ENCODE measurements around the gene CACNA1H. TPM values are rescaled to one million over a fixed set of nuclear protein-coding genes. Genes with fewer than 3 reads are reported as not detected.

The CACNA1H gene
- polyA plus RNA-seq, 3 donors from 2014 or later, result 0.22 TPM; not detected in 2

GRCh38 chr16:1117176-1117900 is 35.6 kb upstream of the CACNA1H start:
- Mint-ChIP-seq H3K9me3 (no peaks in the 10 kb centered on the region), H3K36me3 (no peaks in the 10 kb centered on the region)

GRCh38 chr16:1117926-1118325 is 35.0 kb upstream of the CACNA1H start:
- H3K4me1 Mint-ChIP-seq, result no peaks in the 10 kb centered on the region
- H3K4me3 Mint-ChIP-seq, result no peak overlapping the region
- H3K27ac Mint-ChIP-seq, result no peak overlapping the region
- no peak for DNase-seq
- no peaks in the 10 kb centered on the region for H3K27me3 Mint-ChIP-seq (ENCODE audit: low read depth in 3 of 3)
- no peaks in the 10 kb centered on the region for H3K36me3 Mint-ChIP-seq
- no peaks in the 10 kb centered on the region for H3K9me3 Mint-ChIP-seq

More at GRCh38 chr16:1117176-1117900, 35.6 kb upstream of the CACNA1H start:
- DNase-seq, result no peak
- Mint-ChIP-seq H3K27me3 (ENCODE audit: low read depth in 3 of 3) (no peaks in the 10 kb centered on the region), H3K27ac (no peak overlapping the region), H3K4me3 (no peak overlapping the region), H3K4me1 (no peaks in the 10 kb centered on the region)

DNA sequence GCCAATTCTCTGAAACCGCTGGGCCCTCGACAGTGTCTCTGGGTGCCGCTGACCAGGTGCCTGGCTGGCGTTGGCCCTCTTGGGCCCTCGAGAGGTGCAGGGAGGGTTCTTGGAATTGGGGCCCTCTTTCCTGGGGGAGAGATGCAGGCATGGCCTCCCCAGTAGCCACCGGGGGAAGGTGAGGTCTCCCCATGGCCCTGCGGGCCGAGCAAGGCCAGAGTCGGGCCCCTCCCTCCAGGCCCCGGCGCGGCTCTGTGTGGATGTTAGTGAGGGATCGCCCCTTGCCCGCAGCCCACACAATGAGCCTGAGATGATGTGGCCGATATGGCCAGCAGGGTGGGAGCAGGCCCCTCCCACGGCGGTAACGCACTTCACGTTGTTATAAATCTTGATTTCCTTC is 33.8 kb upstream of the CACNA1H start:
- Mint-ChIP-seq H3K9me3 (no peaks in the 10 kb centered on the region), H3K27me3 (ENCODE audit: low read depth in 3 of 3) (no peaks in the 10 kb centered on the region), H3K27ac (no peak overlapping the region), H3K4me3 (no peak overlapping the region), H3K4me1 (no peaks in the 10 kb centered on the region), H3K36me3 (no peaks in the 10 kb centered on the region)
- no peak for DNase-seq

DNA sequence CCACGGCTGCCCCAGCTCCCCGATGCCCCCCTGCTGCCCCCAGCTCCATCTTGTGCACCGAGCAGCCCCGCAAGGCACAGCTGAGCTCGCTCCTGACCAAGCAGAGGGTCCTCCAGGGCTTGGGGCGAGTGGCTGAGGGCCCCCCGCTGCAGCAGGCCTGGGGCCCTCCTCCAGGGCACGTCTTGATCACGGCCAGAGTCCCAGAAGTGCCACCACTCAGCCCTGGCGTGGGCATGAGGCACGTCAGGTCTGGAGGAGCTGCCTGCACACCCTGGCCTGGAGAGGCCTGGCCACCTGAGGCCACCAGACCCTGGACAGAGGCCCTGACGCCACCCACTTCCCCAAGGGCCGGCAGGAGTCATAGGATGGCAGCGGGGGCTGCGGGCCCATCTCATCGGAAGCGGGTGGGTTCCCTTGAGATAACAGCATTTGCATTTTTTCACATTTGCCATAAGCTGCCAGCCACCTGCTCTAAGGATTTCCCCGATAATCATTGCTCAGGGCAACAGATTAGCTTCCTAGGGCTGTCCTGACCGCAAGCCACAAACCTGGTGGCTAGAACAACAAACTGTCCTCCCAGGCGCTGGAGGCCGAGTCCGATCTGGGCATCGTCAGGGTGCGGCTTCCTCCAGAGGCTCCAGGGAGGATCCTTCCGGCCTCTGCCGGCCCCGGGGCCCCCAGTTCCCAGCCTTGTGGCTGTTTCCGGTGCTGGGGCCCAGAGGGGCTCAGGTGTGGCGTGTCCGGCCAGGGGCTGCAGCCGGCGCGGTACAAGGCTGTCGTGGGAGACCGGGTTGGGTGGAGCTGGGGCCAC is 32.9 kb upstream of the CACNA1H start:
- Mint-ChIP-seq H3K27me3 (ENCODE audit: low read depth in 3 of 3) (no peaks in the 10 kb centered on the region), H3K4me3 (no peak overlapping the region), H3K36me3 (no peaks in the 10 kb centered on the region), H3K9me3 (no peaks in the 10 kb centered on the region), H3K4me1 (no peaks in the 10 kb centered on the region), H3K27ac (no peak overlapping the region)
- no peak for DNase-seq

DNA sequence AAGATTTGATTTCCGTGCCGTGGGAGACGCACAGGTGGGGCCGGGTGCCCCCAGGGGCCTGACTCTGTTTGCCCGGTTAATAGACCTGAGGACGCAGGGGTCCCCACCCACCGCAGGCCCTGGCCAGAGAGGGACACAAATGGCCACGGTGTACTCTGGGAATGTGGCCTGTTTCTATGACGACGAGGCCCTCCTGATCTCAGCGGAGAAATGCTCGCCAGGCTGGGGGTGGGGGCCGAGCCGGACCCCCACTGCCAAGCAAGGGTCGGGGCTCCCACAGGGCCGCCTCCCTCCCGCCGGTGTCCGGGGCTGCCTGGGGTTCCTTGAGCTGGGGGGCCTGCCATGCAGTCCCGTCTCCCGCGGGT is 32.3 kb upstream of the CACNA1H start:
- H3K27ac Mint-ChIP-seq, result no peak overlapping the region
- no peaks in the 10 kb centered on the region for H3K27me3 Mint-ChIP-seq (ENCODE audit: low read depth in 3 of 3)
- H3K4me3 Mint-ChIP-seq, result no peak overlapping the region
- no peaks in the 10 kb centered on the region for H3K9me3 Mint-ChIP-seq
- H3K36me3 Mint-ChIP-seq, result no peaks in the 10 kb centered on the region
- no peak for DNase-seq
- no peaks in the 10 kb centered on the region for H3K4me1 Mint-ChIP-seq

DNA sequence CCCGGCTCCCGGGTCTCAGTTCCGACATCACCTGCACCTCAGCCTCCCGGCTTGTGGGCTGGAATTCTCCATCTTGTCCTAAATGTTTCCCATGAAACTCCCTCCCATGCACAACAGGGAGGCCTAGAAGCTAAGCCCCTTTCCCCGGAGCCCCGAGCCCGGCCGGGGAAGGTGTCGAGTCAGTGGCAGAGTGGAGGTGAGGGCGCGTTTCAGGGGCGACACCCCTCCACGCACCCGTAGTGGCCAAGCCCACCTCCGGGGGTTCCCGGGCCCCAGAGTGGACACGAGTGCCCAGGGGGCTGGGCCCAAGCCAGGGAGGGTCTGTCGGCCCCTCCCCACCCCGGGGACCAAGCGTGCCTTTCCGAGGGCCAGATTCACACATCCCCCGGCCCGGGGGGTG is 31.9 kb upstream of the CACNA1H start:
- Mint-ChIP-seq H3K36me3 (no peaks in the 10 kb centered on the region), H3K4me3 (no peak overlapping the region), H3K4me1 (no peaks in the 10 kb centered on the region)

DNA sequence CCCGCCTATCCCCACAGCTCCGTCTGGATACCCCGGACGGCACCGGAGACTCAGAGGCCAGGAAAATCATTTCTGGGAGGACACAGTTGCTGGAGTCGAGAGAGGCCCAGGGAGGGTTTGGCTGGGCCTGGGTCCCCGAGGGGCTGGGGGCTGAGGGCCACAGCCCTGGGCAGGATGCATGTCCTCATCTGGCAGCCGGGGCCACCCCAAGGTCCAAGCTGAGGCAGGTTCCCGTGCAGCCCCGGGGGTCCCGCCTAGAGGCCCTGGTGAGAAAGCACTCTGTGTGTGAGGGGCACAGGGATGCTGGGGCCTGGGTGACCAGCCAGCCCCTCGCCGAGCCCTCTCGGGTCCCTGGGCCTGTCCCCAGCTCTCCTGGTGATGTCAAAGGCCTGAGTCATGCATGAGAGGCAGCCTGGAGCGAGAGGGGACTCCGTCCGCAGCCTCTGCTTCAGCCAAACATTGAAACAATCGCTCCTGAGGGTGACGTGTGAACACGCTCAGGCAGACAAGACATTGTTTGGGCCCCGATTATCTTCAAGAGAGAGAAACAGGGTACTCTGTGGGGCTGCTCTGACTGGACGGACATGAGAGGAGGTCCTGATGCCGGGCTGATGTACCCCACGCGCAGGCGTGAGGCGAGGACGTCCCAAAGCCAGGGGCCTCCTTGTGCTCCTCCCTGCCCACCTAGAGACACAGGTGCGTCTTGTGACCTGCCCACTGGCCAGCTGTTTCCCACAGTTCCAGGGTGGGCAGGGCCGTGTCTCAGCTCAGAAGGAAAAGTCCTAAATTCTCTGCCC is 31.1 kb upstream of the CACNA1H start:
- no peak for DNase-seq
- no peaks in the 10 kb centered on the region for H3K27me3 Mint-ChIP-seq (ENCODE audit: low read depth in 3 of 3)
- H3K4me1 Mint-ChIP-seq, result no peaks in the 10 kb centered on the region
- H3K36me3 Mint-ChIP-seq, result no peaks in the 10 kb centered on the region
- H3K9me3 Mint-ChIP-seq, result no peaks in the 10 kb centered on the region
- no peak overlapping the region for H3K4me3 Mint-ChIP-seq
- no peak overlapping the region for H3K27ac Mint-ChIP-seq

More for the DNA sequence above, 31.9 kb upstream of the CACNA1H start:
- no peaks in the 10 kb centered on the region for H3K27me3 Mint-ChIP-seq (ENCODE audit: low read depth in 3 of 3)
- no peaks in the 10 kb centered on the region for H3K9me3 Mint-ChIP-seq
- H3K27ac Mint-ChIP-seq, result no peak overlapping the region
- DNase-seq, result no peak

DNA sequence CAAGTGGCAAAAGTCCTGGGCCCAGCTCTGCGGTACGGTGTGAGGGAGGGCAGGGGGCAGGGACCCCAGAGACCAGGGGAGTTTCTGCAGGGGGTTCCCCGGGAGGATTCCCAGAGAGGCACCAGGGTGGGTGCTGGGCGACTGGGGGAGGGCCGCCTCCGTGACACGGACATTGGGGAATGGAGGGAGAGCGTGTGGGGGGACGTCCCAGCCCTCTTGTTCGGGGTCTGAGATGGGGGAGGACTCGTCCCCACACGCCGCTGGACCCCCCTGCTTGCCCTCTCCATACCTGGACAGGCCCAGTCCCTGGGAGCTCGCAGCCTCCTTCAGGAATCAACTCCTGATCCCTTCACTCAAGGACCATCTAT is 30.5 kb upstream of the CACNA1H start:
- H3K9me3 Mint-ChIP-seq, result no peaks in the 10 kb centered on the region
- no peaks in the 10 kb centered on the region for H3K27me3 Mint-ChIP-seq (ENCODE audit: low read depth in 3 of 3)
- no peak overlapping the region for H3K27ac Mint-ChIP-seq
- H3K4me3 Mint-ChIP-seq, result no peak overlapping the region
- no peak for DNase-seq
- no peaks in the 10 kb centered on the region for H3K36me3 Mint-ChIP-seq
- H3K4me1 Mint-ChIP-seq, result no peaks in the 10 kb centered on the region

GRCh38 chr16:1123525-1124230 is 29.2 kb upstream of the CACNA1H start:
- Mint-ChIP-seq H3K36me3 (no peaks in the 10 kb centered on the region), H3K27me3 (ENCODE audit: low read depth in 3 of 3) (peaks cover 0 to 2% (median 0%) of the 10 kb centered on the region in 3 donors), H3K4me1 (no peaks in the 10 kb centered on the region), H3K4me3 (no peak overlapping the region), H3K9me3 (no peaks in the 10 kb centered on the region), H3K27ac (no peak overlapping the region)
- DNase-seq, result no peak

GRCh38 chr16:1124291-1124690 is 28.6 kb upstream of the CACNA1H start:
- Mint-ChIP-seq H3K4me1 (no peaks in the 10 kb centered on the region), H3K36me3 (no peaks in the 10 kb centered on the region), H3K4me3 (no peak overlapping the region), H3K27ac (no peak overlapping the region), H3K27me3 (ENCODE audit: low read depth in 3 of 3) (peaks cover 0 to 2% (median 0%) of the 10 kb centered on the region in 3 donors), H3K9me3 (no peaks in the 10 kb centered on the region)
- DNase-seq, result no peak

GRCh38 chr16:1124795-1125194 is 28.1 kb upstream of the CACNA1H start:
- H3K27me3 Mint-ChIP-seq (ENCODE audit: low read depth in 3 of 3), result peaks cover 0 to 2% (median 0%) of the 10 kb centered on the region in 3 donors
- H3K27ac Mint-ChIP-seq, result no peak overlapping the region
- H3K4me1 Mint-ChIP-seq, result no peaks in the 10 kb centered on the region
- H3K4me3 Mint-ChIP-seq, result no peak overlapping the region
- H3K36me3 Mint-ChIP-seq, result no peaks in the 10 kb centered on the region
- H3K9me3 Mint-ChIP-seq, result no peaks in the 10 kb centered on the region
- no peak for DNase-seq

DNA sequence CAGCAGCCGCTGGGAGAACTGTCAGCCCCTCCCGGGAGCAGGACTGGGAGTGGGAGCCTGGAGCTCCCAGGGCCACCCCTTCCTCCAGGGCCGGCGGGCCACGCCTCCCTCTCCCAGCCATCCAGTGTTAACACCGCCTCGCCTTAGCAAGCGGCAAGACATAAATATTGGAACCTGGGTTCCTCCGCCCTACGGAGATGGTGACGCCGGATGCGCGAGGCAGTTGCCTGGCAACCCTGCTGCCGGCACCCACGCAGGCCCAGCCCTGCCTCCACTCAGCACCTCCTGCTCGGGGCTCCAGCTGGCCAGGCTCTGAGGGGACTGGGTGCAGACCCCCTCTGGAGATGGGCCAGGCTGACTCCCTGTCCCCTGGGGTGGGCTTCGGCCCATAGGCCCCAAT is 27.4 kb upstream of the CACNA1H start:
- no peak overlapping the region for H3K27ac Mint-ChIP-seq

DNA sequence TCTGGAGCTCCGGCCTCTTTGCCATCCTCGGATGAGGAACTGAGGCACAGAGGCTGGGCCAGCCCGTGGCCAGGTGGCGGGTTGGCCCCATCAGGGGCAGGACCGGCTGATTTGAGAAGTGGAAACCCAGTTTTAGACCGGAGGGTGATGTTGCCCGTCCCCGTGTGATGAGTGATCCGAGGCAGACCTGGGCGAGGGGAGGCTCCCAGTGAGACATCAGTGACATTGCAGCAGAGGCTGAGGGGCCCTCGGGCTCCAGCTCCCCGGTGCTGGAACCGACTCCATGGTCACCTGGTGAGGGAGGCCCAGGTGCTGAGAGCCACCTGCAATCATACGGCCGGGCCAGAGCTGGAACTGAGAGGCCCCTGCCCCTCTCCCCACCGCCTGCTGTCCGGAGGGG is 26.9 kb upstream of the CACNA1H start:
- H3K4me3 Mint-ChIP-seq, result no peak overlapping the region
- H3K36me3 Mint-ChIP-seq, result no peaks in the 10 kb centered on the region
- no peaks in the 10 kb centered on the region for H3K4me1 Mint-ChIP-seq
- peaks cover 0 to 2% (median 0%) of the 10 kb centered on the region in 3 donors for H3K27me3 Mint-ChIP-seq (ENCODE audit: low read depth in 3 of 3)
- DNase-seq, result no peak
- no peak overlapping the region for H3K27ac Mint-ChIP-seq
- H3K9me3 Mint-ChIP-seq, result no peaks in the 10 kb centered on the region

More for the DNA sequence above, 27.4 kb upstream of the CACNA1H start:
- no peaks in the 10 kb centered on the region for H3K36me3 Mint-ChIP-seq
- H3K4me3 Mint-ChIP-seq, result no peak overlapping the region
- H3K4me1 Mint-ChIP-seq, result no peaks in the 10 kb centered on the region
- H3K9me3 Mint-ChIP-seq, result no peaks in the 10 kb centered on the region
- no peak for DNase-seq
- peaks cover 0 to 2% (median 0%) of the 10 kb centered on the region in 3 donors for H3K27me3 Mint-ChIP-seq (ENCODE audit: low read depth in 3 of 3)
